ENCODE results near the gene CCDC7.

DNA sequence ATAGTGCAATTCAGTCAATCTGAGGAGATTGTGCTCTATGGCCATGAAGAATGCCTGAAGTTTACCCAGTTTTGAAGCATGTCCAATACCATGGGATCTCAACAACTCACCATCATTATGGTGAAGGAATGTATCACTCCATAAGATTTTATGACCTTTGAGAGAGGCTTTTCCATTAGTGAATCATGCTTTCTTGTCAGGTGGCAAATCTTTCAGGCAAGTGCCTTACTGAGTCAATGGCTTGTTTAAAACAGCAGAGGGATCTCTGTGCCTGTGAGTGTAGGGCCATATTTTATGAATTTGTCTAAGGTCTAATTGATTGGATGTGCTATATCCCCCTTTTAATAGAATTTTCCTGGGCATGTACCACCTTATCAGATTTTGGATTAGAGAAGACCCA lies 131.5 kb downstream of the CCDC7 start:
- TF ChIP-seq, protein P1, sequence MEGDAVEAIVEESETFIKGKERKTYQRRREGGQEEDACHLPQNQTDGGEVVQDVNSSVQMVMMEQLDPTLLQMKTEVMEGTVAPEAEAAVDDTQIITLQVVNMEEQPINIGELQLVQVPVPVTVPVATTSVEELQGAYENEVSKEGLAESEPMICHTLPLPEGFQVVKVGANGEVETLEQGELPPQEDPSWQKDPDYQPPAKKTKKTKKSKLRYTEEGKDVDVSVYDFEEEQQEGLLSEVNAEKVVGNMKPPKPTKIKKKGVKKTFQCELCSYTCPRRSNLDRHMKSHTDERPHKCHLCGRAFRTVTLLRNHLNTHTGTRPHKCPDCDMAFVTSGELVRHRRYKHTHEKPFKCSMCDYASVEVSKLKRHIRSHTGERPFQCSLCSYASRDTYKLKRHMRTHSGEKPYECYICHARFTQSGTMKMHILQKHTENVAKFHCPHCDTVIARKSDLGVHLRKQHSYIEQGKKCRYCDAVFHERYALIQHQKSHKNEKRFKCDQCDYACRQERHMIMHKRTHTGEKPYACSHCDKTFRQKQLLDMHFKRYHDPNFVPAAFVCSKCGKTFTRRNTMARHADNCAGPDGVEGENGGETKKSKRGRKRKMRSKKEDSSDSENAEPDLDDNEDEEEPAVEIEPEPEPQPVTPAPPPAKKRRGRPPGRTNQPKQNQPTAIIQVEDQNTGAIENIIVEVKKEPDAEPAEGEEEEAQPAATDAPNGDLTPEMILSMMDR (IDR thresholded peaks at IDR 0.05; ENCODE audit: low read length): no peak
- no peak for TF ChIP-seq EZH2 (optimal IDR thresholded peaks at IDR 0.05; ENCODE audit: low read depth, low read length)
- no peak for TF ChIP-seq EZH2phosphoT487 (IDR thresholded peaks at IDR 0.05; ENCODE audit: low read length)

Data from MM.1S (cell line).